Liver (tissue), 9 donors: ENCODE data around the gene MAPK4. TPM values are rescaled to one million over a fixed set of nuclear protein-coding genes. Genes with fewer than 3 reads are reported as not detected.

Experiments used
- DNase-seq: peaks from one replicate; pipeline ENCODE4 v3.0.0-alpha.2; 2017; ENCODE audit warnings: low spot score
- H3K27ac ChIP-seq, 2 donors: one replicate each; pipeline ENCODE4 v1.7.0; 2013; ENCODE audit warnings: inconsistent platforms in 2 of 2, low read length in 2 of 2, control low read depth in 1 of 2, low read depth in 1 of 2, mild to moderate bottlenecking in 1 of 2
- H3K27me3 ChIP-seq, 4 donors: one replicate each; pipeline versions ENCODE4 v1.6.1 to v1.7.0; 2013; ENCODE audit warnings: low read length in 3 of 4, inconsistent platforms in 1 of 4, mild to moderate bottlenecking in 1 of 4, moderate library complexity in 1 of 4; ENCODE audit not compliant: control insufficient read depth in 4 of 4, insufficient read depth in 4 of 4
- H3K36me3 ChIP-seq, 4 donors: one replicate each; pipeline versions ENCODE4 v1.6.1 to v1.7.0; 2013; ENCODE audit warnings: low read length in 3 of 4, mild to moderate bottlenecking in 3 of 4, low read depth in 1 of 4, moderate library complexity in 1 of 4; ENCODE audit not compliant: control insufficient read depth in 4 of 4, insufficient read depth in 3 of 4
- H3K4me1 ChIP-seq, 4 donors: one replicate each; pipeline versions ENCODE4 v1.6.1 to v1.7.0; 2013; ENCODE audit warnings: low read length in 3 of 4, mild to moderate bottlenecking in 3 of 4, moderate library complexity in 1 of 4; ENCODE audit not compliant: control insufficient read depth in 4 of 4, insufficient read depth in 4 of 4
- H3K4me3 ChIP-seq, 3 donors: one replicate each; pipeline versions ENCODE4 v1.6.1 to v1.7.0; 2013; ENCODE audit warnings: low read length in 3 of 3, control low read depth in 1 of 3, low read depth in 1 of 3, mild to moderate bottlenecking in 1 of 3
- H3K9ac ChIP-seq, 2 donors: one replicate each; pipeline ENCODE4 v1.7.0; 2013; ENCODE audit warnings: low read length in 2 of 2, mild to moderate bottlenecking in 2 of 2, moderate library complexity in 2 of 2, control low read depth in 1 of 2, low read depth in 1 of 2
- H3K9me3 ChIP-seq, 4 donors: one replicate each; pipeline versions ENCODE4 v1.6.1 to v1.7.0; 2013; ENCODE audit warnings: low read length in 3 of 4; ENCODE audit not compliant: control insufficient read depth in 4 of 4
- EGR1 ChIP-seq, 2 donors: IDR thresholded peaks; 2 replicates each; pipeline ENCODE4 v1.6.1; 2016 to 2018; ENCODE audit warnings: antibody characterized with exemption in 2 of 2, low read depth in 2 of 2
- FOXA1 ChIP-seq: IDR thresholded peaks from 2 replicates; pipeline ENCODE4 v1.6.1; 2016; ENCODE audit warnings: antibody characterized with exemption
- FOXA2 ChIP-seq: IDR thresholded peaks from 2 replicates; pipeline ENCODE4 v1.6.1; 2016; ENCODE audit warnings: antibody characterized with exemption
- GABPA ChIP-seq, 2 donors: IDR thresholded peaks in 1 of 2; conservative IDR thresholded peaks in 1 of 2; 2 replicates each; pipeline ENCODE4 v1.6.1; 2016; ENCODE audit warnings: antibody characterized with exemption in 2 of 2, mild to moderate bottlenecking in 1 of 2, moderate library complexity in 1 of 2
- HNF4G ChIP-seq: IDR thresholded peaks from 2 replicates; pipeline ENCODE4 v1.6.1; 2016; ENCODE audit warnings: antibody characterized with exemption
- JUND ChIP-seq, 2 donors: IDR thresholded peaks; 2 replicates each; pipeline ENCODE4 v1.6.1; 2016; ENCODE audit warnings: antibody characterized with exemption in 2 of 2
- MAX ChIP-seq: IDR thresholded peaks from 2 replicates; pipeline ENCODE4 v1.6.1; 2016; ENCODE audit warnings: antibody characterized with exemption
- NR2F2 ChIP-seq: IDR thresholded peaks from 2 replicates; pipeline ENCODE4 v1.6.1; 2016; ENCODE audit warnings: antibody characterized with exemption
- RAD21 ChIP-seq, 2 donors: IDR thresholded peaks; 2 replicates each; pipeline ENCODE4 v1.6.1; 2016; ENCODE audit warnings: antibody characterized with exemption in 2 of 2, mild to moderate bottlenecking in 2 of 2
- REST ChIP-seq: IDR thresholded peaks from 2 replicates; pipeline ENCODE4 v1.6.1; 2016; ENCODE audit warnings: antibody characterized with exemption, mild to moderate bottlenecking
- RXRA ChIP-seq, 2 donors: IDR thresholded peaks; 2 replicates each; pipeline ENCODE4 v1.6.1; 2017 to 2018; ENCODE audit warnings: antibody characterized with exemption in 2 of 2, mild to moderate bottlenecking in 1 of 2
- SP1 ChIP-seq: IDR thresholded peaks from 2 replicates; pipeline ENCODE4 v1.6.1; 2018; ENCODE audit warnings: antibody characterized with exemption, mild to moderate bottlenecking
- TAF1 ChIP-seq: conservative IDR thresholded peaks from 2 replicates; pipeline ENCODE4 v1.6.1; 2016; ENCODE audit warnings: antibody characterized with exemption, mild to moderate bottlenecking
- YY1 ChIP-seq: IDR thresholded peaks from 2 replicates; pipeline ENCODE4 v1.6.1; 2016; ENCODE audit warnings: antibody characterized with exemption, mild to moderate bottlenecking
- WGBS: extraction: QIAGEN DNeasy Blood & Tissue Kit; methylation state at CpG from one replicate; pipeline ENCODE4 v1.1.7; 2013; 5-methylcytosine and 5-hydroxymethylcytosine counted together
- polyA plus RNA-seq, 2 donors: library from polyadenylated mRNA; stranded (reverse) in 1 of 2; unstranded in 1 of 2; fragments of 200-250 nt in 1 of 2; fragments of >200 nt in 1 of 2; fragmentation: Nextera tagmentation in 1 of 2; extraction: Ambion mirVana in 1 of 2; gene quantifications; one replicate each; pipeline versions ENCODE4 v1.2.1 to v1.2.3, GENCODE V29; 2013 to 2015
- total RNA-seq, 2 donors: library from RNA; depleted of rRNA; stranded (reverse); fragments of >200 nt; gene quantifications; one replicate each; pipeline ENCODE4 v1.2.3, GENCODE V29; 2014
- TF ChIP-seq, protein P1 (sequence below): IDR thresholded peaks from 2 replicates; pipeline ENCODE4 v1.6.1; 2016; ENCODE audit warnings: antibody characterized with exemption
- TF ChIP-seq, protein P2 (sequence below): IDR thresholded peaks from 2 replicates; pipeline ENCODE4 v1.6.1; 2016; ENCODE audit warnings: antibody characterized with exemption
- TF ChIP-seq, protein P3 (sequence below): fragments of 150-350 bp; IDR thresholded peaks from 2 replicates; pipeline ENCODE4 v1.5.1; 2017; ENCODE audit warnings: improper control_type of control experiment, low read depth, low read length; ENCODE audit not compliant: missing input control
- donor health status: healthy.
- donor health status: healthy.
- donor health status: healthy.
- donor health status: healthy.
- donor health status: healthy.

The MAPK4 gene
- total and polyA plus RNA-seq, 4 donors: under 0.01 to 4.9 (median 1.5) TPM

- H3K9ac ChIP-seq: no peak overlapping the region
- H3K9me3 ChIP-seq: no peaks in the 10 kb centered on the region
- no peak overlapping the region for H3K27ac ChIP-seq
- DNase-seq: no peak
- TF ChIP-seq, protein P1, sequence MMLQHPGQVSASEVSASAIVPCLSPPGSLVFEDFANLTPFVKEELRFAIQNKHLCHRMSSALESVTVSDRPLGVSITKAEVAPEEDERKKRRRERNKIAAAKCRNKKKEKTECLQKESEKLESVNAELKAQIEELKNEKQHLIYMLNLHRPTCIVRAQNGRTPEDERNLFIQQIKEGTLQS: no peak
- TF ChIP-seq GABPA (IDR thresholded peaks at IDR 0.05 in 1 of 2, conservative IDR thresholded peaks at IDR 0.05 in 1 of 2): no peak
- TF ChIP-seq, protein P2, sequence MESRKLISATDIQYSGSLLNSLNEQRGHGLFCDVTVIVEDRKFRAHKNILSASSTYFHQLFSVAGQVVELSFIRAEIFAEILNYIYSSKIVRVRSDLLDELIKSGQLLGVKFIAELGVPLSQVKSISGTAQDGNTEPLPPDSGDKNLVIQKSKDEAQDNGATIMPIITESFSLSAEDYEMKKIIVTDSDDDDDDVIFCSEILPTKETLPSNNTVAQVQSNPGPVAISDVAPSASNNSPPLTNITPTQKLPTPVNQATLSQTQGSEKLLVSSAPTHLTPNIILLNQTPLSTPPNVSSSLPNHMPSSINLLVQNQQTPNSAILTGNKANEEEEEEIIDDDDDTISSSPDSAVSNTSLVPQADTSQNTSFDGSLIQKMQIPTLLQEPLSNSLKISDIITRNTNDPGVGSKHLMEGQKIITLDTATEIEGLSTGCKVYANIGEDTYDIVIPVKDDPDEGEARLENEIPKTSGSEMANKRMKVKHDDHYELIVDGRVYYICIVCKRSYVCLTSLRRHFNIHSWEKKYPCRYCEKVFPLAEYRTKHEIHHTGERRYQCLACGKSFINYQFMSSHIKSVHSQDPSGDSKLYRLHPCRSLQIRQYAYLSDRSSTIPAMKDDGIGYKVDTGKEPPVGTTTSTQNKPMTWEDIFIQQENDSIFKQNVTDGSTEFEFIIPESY: no peak
- TF ChIP-seq, protein P3, sequence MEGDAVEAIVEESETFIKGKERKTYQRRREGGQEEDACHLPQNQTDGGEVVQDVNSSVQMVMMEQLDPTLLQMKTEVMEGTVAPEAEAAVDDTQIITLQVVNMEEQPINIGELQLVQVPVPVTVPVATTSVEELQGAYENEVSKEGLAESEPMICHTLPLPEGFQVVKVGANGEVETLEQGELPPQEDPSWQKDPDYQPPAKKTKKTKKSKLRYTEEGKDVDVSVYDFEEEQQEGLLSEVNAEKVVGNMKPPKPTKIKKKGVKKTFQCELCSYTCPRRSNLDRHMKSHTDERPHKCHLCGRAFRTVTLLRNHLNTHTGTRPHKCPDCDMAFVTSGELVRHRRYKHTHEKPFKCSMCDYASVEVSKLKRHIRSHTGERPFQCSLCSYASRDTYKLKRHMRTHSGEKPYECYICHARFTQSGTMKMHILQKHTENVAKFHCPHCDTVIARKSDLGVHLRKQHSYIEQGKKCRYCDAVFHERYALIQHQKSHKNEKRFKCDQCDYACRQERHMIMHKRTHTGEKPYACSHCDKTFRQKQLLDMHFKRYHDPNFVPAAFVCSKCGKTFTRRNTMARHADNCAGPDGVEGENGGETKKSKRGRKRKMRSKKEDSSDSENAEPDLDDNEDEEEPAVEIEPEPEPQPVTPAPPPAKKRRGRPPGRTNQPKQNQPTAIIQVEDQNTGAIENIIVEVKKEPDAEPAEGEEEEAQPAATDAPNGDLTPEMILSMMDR: no peak
- no peak for TF ChIP-seq YY1
- H3K4me1 ChIP-seq: no peaks in the 10 kb centered on the region
- no peaks in the 10 kb centered on the region for H3K27me3 ChIP-seq
- H3K36me3 ChIP-seq: no peaks in the 10 kb centered on the region
- H3K4me3 ChIP-seq: no peak overlapping the region
- WGBS: 95% methylated on average over 3 of the region's 3 CpGs
These were observed 111.5 kb downstream of the MAPK4 start for GRCh38 chr18:50671376-50671775.

DNA sequence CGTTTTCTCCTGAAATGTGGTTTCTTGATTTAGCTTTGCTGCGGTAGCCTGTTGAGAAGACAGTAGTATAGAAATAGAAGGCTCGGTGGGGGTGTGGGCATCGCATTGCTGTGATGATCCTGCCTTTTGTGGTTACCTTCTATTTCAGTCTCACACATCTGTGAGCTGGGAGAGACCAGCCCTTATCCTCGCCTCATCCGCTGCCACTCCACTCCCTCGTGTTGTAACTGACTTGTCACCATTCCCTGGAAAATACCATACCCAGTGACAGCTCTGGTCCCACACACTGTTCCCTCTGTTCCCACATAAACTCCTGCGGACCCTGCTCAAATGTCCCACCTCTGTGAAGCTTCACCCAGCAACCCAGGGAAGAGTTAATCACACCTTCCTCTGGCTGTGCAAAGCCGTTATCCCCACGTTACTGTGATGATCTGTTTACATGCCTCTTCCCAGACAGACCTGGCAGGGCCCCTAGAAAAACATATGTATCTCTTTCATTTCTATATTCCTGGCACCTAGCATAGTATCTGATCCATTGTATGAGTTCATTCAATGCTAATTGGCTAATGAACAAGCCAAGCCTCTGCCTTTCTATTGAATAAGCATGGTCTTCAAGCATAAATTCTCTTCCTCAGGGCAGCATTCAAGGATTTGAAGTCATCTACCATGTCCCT, 114.6 kb downstream of the MAPK4 start:
- Histone ChIP-seq H3K27me3 (no peaks in the 10 kb centered on the region), H3K4me1 (no peaks in the 10 kb centered on the region), H3K9ac (no peak overlapping the region), H3K9me3 (no peaks in the 10 kb centered on the region), H3K36me3 (no peaks in the 10 kb centered on the region), H3K27ac (no peak overlapping the region), H3K4me3 (no peak overlapping the region)
- no peak for DNase-seq
- 73% methylated on average over 10 of the region's 10 CpGs for WGBS
- no peak for TF ChIP-seq TAF1
- no peak for TF ChIP-seq EGR1 (IDR thresholded peaks at IDR 0.05; ENCODE audit: low read depth in 2 of 2)
- no peak for TF ChIP-seq JUND (IDR thresholded peaks at IDR 0.05)
- TF ChIP-seq FOXA1: no peak
- no peak for TF ChIP-seq SP1
- TF ChIP-seq, protein P2: no peak
- TF ChIP-seq REST: no peak
- TF ChIP-seq FOXA2: no peak
- TF ChIP-seq RXRA (IDR thresholded peaks at IDR 0.05): no peak
- TF ChIP-seq, protein P3: no peak
- TF ChIP-seq NR2F2: no peak
- TF ChIP-seq RAD21 (IDR thresholded peaks at IDR 0.05): no peak
- TF ChIP-seq HNF4G: no peak
- no peak for TF ChIP-seq MAX
- no peak for TF ChIP-seq GABPA (IDR thresholded peaks at IDR 0.05 in 1 of 2, conservative IDR thresholded peaks at IDR 0.05 in 1 of 2)
- TF ChIP-seq, protein P1: no peak
- TF ChIP-seq YY1: no peak
